ES-I3 (cell line): ENCODE data around the gene ARMH2.
"Not testable (repeated sequence)": the region's sequence is repeated elsewhere in the genome, so short reads cannot be mapped to it uniquely, and the experiment has no call there.

ENCODE experiments used
- H3K36me3 ChIP-seq: 2 replicates; pipeline ENCODE4 v1.6.1; 2013; ENCODE audit warnings: mild to moderate bottlenecking, low read length, control low read depth, moderate library complexity; ENCODE audit not compliant: insufficient read depth
- H3K4me1 ChIP-seq: 2 replicates; pipeline ENCODE4 v1.6.1; 2013; ENCODE audit warnings: mild to moderate bottlenecking, control low read depth, low read length; ENCODE audit not compliant: insufficient read depth
- H3K9ac ChIP-seq: 2 replicates; pipeline ENCODE4 v1.6.1; 2013; ENCODE audit warnings: low read depth, mild to moderate bottlenecking, low read length, moderate library complexity
- H3K9me3 ChIP-seq: 2 replicates; pipeline ENCODE4 v1.6.1; 2013; ENCODE audit warnings: mild to moderate bottlenecking, low read length, moderate library complexity; ENCODE audit not compliant: control insufficient read depth, insufficient read depth

The ARMH2 gene

GRCh38 chr6:24764833-24765828 is 33.6 kb downstream of the ARMH2 start:
- H3K4me1 ChIP-seq, H3K36me3 ChIP-seq, H3K9me3 ChIP-seq, H3K9ac ChIP-seq: not testable (repeated sequence)

- H3K9me3 ChIP-seq, result no peaks in the 10 kb centered on the region
- no peaks in the 10 kb centered on the region for H3K4me1 ChIP-seq
- no peaks in the 10 kb centered on the region for H3K36me3 ChIP-seq
- no peak overlapping the region for H3K9ac ChIP-seq
Observed at GRCh38 chr6:24763578-24763977, 35.1 kb downstream of the ARMH2 start.

DNA sequence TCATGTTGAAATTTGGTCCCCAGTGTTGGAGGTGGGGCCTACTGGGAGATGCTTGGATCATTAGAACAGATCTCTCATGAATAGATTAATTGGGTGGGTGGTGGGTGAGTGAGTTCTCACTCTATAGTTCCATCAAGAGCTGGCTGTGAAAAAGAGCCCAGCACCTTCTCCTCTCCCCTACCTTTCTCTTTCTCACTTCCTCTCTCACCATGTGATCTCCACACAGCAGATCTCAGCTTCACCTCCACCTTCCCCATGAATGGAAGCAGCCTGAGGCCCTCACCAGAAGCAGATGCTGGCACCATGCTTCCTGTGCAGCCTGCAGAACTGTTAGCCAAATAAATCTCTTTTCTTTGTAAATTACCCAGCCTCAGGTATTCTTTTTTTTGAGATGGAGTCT is 36.9 kb downstream of the ARMH2 start:
- Histone ChIP-seq H3K4me1 (no peaks in the 10 kb centered on the region), H3K9ac (no peak overlapping the region), H3K9me3 (no peaks in the 10 kb centered on the region), H3K36me3 (no peaks in the 10 kb centered on the region)

DNA sequence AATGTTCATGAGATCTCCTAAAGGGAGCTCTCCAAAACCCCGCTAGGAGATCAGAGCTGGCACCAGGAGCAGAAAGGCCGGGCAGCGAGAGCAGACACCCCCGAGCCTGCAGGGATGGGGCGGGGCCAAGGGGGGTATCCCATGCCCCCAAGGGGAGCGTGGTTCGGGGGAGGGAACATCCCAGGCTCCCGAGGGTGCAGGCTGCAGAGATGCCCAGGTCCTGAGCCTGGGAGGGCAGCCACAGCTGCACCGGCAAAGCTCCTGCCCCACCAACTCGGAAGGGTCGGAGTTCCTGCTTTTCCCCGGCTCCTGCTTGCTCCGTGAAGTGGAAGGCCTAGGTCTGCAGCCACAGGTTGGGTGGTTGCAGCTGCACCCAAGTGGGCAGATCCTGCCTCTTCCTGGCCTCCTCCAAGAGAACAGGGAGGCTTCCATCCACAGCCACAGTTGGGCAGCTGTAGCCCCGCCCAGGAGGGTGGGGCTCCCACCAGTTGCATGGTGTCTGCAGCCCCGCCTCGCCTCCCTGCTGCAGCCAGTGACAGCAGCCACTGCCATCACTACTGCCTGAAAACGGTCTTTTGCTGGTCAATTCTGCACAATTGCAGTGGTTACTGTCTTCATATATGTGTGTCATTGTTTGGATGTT is 37.4 kb downstream of the ARMH2 start:
- Histone ChIP-seq H3K9ac (no peak overlapping the region), H3K4me1 (no peaks in the 10 kb centered on the region), H3K9me3 (no peaks in the 10 kb centered on the region)

DNA sequence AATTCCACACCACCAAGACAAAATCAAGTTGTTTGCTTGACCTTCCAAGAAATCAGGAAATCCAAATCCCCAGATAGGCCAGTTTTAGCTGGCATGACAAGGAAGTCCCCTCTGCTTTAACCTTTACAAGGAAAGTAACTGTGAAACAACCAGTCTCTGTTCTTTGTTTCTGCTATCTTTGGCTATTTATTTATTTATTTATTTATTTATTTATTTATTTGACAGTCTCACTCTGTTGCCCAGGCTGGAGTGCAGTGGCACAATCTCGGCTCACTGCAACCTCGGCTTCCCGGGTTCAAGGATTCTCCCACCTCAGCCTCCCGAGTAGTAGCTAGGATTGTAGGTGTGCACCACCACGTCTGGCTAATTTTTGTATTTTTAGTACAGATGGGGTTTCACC is 38.5 kb downstream of the ARMH2 start:
- Histone ChIP-seq H3K4me1 (no peaks in the 10 kb centered on the region), H3K9me3 (no peaks in the 10 kb centered on the region), H3K36me3 (no peaks in the 10 kb centered on the region), H3K9ac (no peak overlapping the region)

More for the DNA sequence above, 37.4 kb downstream of the ARMH2 start:
- H3K36me3 ChIP-seq, result no peaks in the 10 kb centered on the region

DNA sequence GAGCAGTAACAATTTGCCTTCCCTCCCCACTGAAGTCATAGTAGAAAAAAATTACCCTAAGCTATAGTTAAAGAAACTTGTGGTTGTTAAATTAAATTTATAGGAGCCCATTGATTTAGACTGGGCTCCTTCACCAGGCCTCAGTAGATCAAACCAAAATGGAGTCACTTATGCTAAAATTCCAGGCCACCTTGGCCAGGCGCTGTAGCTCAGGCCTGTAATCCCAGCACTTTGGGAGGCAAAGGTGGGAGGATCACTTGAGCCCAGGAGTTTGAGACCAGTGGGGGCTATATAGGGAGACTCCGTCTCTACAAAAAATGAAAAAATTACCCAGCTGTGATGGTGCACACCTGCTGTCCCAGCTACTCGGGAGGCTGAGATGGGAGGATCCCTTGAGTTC is 39.0 kb downstream of the ARMH2 start:
- Histone ChIP-seq H3K36me3 (no peaks in the 10 kb centered on the region), H3K4me1 (no peaks in the 10 kb centered on the region), H3K9ac (no peak overlapping the region), H3K9me3 (no peaks in the 10 kb centered on the region)

DNA sequence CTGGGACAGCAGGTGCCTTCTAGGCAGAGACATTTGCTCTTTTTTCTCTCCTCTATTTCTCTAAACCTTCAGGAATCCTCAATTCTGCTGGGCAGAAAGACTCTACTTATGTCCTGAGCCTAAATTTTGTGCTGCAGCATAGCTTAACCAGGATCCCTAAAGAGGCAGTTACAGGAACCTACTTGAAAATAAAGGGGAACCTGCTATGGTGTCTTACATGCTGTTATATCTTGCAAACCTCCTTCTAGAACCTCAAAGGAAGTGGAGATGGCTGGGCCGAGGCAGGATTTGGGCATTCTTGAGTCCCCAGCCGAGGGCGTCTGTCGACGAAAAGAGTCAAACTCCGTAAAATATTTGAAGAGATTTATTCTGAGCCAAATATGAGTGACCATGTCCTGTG is 41.1 kb downstream of the ARMH2 start:
- H3K4me1 ChIP-seq, result no peaks in the 10 kb centered on the region
- H3K9ac ChIP-seq, result no peak overlapping the region
- no peaks in the 10 kb centered on the region for H3K36me3 ChIP-seq
- peaks cover 7% of the 10 kb centered on the region; the same call in 1 of the 2 replicates for H3K9me3 ChIP-seq

DNA sequence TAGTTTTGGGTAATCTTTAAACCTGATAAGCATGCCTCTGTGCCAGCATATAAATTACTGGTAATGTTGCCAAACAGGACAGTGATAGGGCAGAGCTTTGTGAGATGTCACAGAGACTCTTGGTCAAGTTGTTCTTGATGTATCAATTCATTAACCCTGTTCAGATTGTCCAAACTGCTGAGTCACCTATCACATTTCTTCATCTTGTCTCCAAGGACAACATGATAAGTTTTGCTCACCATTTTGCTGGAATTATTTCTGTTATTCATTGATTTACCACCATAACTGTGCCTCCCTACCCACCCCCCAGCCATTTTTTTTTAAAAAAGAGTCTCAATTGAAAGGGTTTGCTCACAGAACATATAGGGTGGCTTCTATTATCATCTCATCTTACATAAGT is 43.4 kb downstream of the ARMH2 start:
- Histone ChIP-seq H3K9ac (no peak overlapping the region), H3K9me3 (peaks cover 7% of the 10 kb centered on the region; the same call in 1 of the 2 replicates), H3K36me3 (no peaks in the 10 kb centered on the region), H3K4me1 (no peaks in the 10 kb centered on the region)

DNA sequence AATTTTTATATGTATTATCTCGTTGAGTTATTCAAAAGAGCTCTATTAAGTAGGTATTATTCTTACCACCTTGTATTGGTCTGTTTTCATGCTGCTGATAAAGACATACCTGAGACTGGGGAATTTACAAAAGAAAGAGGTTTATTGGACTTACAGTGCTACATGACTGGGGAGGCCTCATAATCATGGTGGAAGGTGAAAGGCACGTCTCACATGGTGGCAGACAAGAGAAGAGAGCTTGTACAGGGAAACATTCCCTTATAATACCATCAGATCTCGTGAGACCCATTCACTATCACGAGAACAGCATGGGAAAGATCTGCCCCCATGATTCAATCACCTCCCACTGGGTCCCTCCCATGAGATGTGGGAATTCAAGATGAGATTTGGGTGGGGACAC is 44.3 kb downstream of the ARMH2 start:
- H3K4me1 ChIP-seq, result not testable (repeated sequence)

DNA sequence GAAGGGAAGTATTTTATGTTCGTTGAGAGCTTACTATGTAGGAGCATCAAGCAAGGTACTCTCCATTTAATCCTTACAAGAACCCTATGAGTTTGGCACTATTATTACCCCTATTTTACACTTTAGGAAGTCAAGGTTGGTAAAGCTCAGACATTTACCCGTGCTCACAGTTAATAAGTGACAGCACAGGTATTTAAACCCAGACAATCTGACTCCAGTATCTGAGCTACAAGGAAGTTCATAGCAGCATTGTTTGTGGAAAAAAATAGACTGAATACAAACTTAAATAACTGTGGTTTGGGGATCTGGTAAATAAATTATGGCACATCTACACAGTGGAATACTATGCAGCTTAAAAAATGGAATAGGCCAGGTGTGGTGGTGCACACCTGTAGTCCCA is 45.2 kb downstream of the ARMH2 start:
- Histone ChIP-seq H3K36me3 (no peaks in the 10 kb centered on the region), H3K9me3 (peaks cover 7% of the 10 kb centered on the region; the same call in 1 of the 2 replicates), H3K4me1 (no peaks in the 10 kb centered on the region), H3K9ac (no peak overlapping the region)

More for the DNA sequence above, 44.3 kb downstream of the ARMH2 start:
- not testable (repeated sequence) for H3K9ac ChIP-seq, H3K36me3 ChIP-seq, H3K9me3 ChIP-seq

GRCh38 chr6:24752917-24753492 is 45.7 kb downstream of the ARMH2 start:
- no peak overlapping the region for H3K9ac ChIP-seq
- no peaks in the 10 kb centered on the region for H3K36me3 ChIP-seq
- no peaks in the 10 kb centered on the region for H3K4me1 ChIP-seq
- peaks cover 7% of the 10 kb centered on the region; the same call in 1 of the 2 replicates for H3K9me3 ChIP-seq

DNA sequence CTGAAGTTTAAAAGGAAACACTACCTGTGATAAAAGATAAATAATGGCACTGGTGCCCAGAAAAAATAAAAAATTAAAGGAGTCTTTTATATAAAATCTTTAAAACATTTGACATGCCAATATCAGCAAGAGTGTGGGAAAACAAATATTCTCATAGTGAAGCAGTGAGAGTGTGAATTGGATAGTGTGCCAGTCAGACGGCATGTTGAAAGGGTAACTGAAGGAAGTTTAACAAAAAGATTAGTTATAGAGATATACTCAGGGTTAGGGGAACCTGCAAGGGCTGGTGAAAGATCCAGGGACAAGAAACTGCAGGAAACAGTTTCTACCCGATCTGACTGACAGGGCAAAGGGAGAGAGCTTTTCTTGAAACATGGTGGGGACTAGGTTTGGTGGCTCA is 46.2 kb downstream of the ARMH2 start:
- Histone ChIP-seq H3K9ac (no peak overlapping the region), H3K9me3 (peaks cover 7% of the 10 kb centered on the region; the same call in 1 of the 2 replicates), H3K4me1 (no peaks in the 10 kb centered on the region), H3K36me3 (no peaks in the 10 kb centered on the region)

- not testable (repeated sequence) for H3K36me3 ChIP-seq, H3K9me3 ChIP-seq, H3K4me1 ChIP-seq, H3K9ac ChIP-seq
Observed at GRCh38 chr6:24750878-24751277, 47.8 kb downstream of the ARMH2 start.

DNA sequence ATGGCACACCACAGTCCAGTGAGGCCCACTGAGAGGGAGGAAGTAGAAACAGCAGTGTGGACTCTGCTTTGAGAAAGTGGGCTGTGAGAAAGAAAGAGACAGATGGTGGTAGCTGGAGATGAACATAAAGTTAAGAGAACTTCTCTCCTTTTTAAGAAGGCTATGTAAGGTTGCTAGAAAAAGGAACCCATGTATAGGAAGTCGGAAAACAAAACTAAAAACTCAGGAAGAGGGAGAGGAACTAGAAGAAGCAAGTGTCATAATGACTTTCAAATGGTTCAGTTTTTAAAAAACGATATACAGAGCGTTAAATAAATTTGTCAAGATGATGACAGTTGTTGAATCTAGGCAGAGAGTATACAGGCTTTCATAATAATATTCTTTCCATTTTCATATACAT is 49.4 kb downstream of the ARMH2 start:
- Histone ChIP-seq H3K4me1 (no peaks in the 10 kb centered on the region), H3K36me3 (no peaks in the 10 kb centered on the region), H3K9me3 (peaks cover 7% of the 10 kb centered on the region; the same call in 1 of the 2 replicates), H3K9ac (no peak overlapping the region)
